SK-N-SH treated with all-trans-retinoic acid at 6 μM for 48 hours (cell line): ENCODE results near the gene EXOSC10.
"Not testable (repeated sequence)": the region's sequence is repeated elsewhere in the genome, so short reads cannot be mapped to it uniquely, and the experiment has no call there.

Experiments used
- ATAC-seq: fragments of 200-7000 bp; cut with Tn5 transposase; 3 replicates; pipeline ENCODE4 v1.9.1; 2020; ENCODE audit warnings: mild to moderate bottlenecking, moderate library complexity
- ARNTL ChIP-seq: fragments of 450-650 bp; formaldehyde crosslinking; IDR thresholded peaks from 2 replicates; pipeline ENCODE4 v1.5.0; 2020; ENCODE audit warnings: low read depth, mild to moderate bottlenecking, moderate library complexity, borderline replicate concordance
- BACH2 ChIP-seq: fragments of 250-450 bp; sonication (Bioruptor Pico); IDR thresholded peaks from 2 replicates; pipeline ENCODE4 v1.9.0; 2021; ENCODE audit warnings: mild to moderate bottlenecking, borderline replicate concordance
- GLIS3 ChIP-seq: fragments of 250-450 bp; sonication (Bioruptor Pico); IDR thresholded peaks from 2 replicates; pipeline ENCODE4 v1.5.0; 2020; ENCODE audit warnings: mild to moderate bottlenecking, moderate library complexity
- OSR1 ChIP-seq: fragments of 250-450 bp; sonication (Bioruptor Pico); IDR thresholded peaks from 2 replicates; pipeline ENCODE4 v1.8.0; 2022; ENCODE audit warnings: moderate library complexity, mild to moderate bottlenecking, inconsistent platforms
- PPARA ChIP-seq: fragments of 250-450 bp; sonication (Bioruptor Pico); IDR thresholded peaks from 2 replicates; pipeline ENCODE4 v1.5.0; 2020; ENCODE audit warnings: mild to moderate bottlenecking, borderline replicate concordance
- RARB ChIP-seq: fragments of 250-450 bp; sonication (Bioruptor Pico); IDR thresholded peaks from 2 replicates; pipeline ENCODE4 v1.8.0; 2021; ENCODE audit warnings: mild to moderate bottlenecking, moderate library complexity
- SNAI2 ChIP-seq: fragments of 250-450 bp; sonication (Bioruptor Pico); IDR thresholded peaks from 2 replicates; pipeline ENCODE4 v1.5.0; 2020; ENCODE audit warnings: mild to moderate bottlenecking, moderate library complexity
- TCF4 ChIP-seq: fragments of 250-450 bp; sonication (Bioruptor Pico); IDR thresholded peaks from 2 replicates; pipeline ENCODE4 v1.8.0; 2021; ENCODE audit warnings: mild to moderate bottlenecking, moderate library complexity, borderline replicate concordance
- TOX ChIP-seq: fragments of 250-450 bp; sonication (Bioruptor Pico); IDR thresholded peaks from 2 replicates; pipeline ENCODE4 v1.8.0; 2021; ENCODE audit warnings: mild to moderate bottlenecking, moderate library complexity, borderline replicate concordance
- ZFP3 ChIP-seq: fragments of 250-450 bp; sonication (Bioruptor Pico); IDR thresholded peaks from 2 replicates; pipeline ENCODE4 v1.5.0; 2020; ENCODE audit warnings: mild to moderate bottlenecking, moderate library complexity
- ZFP30 ChIP-seq: fragments of 450-650 bp; formaldehyde crosslinking; IDR thresholded peaks from 2 replicates; pipeline ENCODE4 v1.5.0; 2022; ENCODE audit warnings: mild to moderate bottlenecking, moderate library complexity
- ZNF565 ChIP-seq: fragments of 450-650 bp; formaldehyde crosslinking; conservative IDR thresholded peaks from 2 replicates; pipeline ENCODE4 v1.5.0; 2020; ENCODE audit warnings: low read depth, mild to moderate bottlenecking, moderate library complexity
- ZNF70 ChIP-seq: fragments of 450-650 bp; formaldehyde crosslinking; IDR thresholded peaks from 2 replicates; pipeline ENCODE4 v1.5.0; 2020; ENCODE audit warnings: mild to moderate bottlenecking, moderate library complexity
- ZNF8 ChIP-seq: fragments of 450-650 bp; formaldehyde crosslinking; IDR thresholded peaks from 2 replicates; pipeline ENCODE4 v1.5.0; 2020; ENCODE audit warnings: mild to moderate bottlenecking, moderate library complexity
- TF ChIP-seq, protein P1 (sequence below): fragments of 250-450 bp; sonication (Bioruptor Pico); IDR thresholded peaks from 2 replicates; pipeline ENCODE4 v1.5.1; 2021; ENCODE audit warnings: mild to moderate bottlenecking, moderate library complexity
- TF ChIP-seq, protein P2 (sequence below): fragments of 250-450 bp; sonication (Bioruptor Pico); IDR thresholded peaks from 2 replicates; pipeline ENCODE4 v1.8.0; 2020; ENCODE audit warnings: mild to moderate bottlenecking, moderate library complexity, borderline replicate concordance
- TF ChIP-seq, protein P3 (sequence below): fragments of 250-450 bp; sonication (Bioruptor Pico); IDR thresholded peaks from 2 replicates; pipeline ENCODE4 v1.8.0; 2021; ENCODE audit warnings: low read depth, mild to moderate bottlenecking, moderate library complexity, borderline replicate concordance
- TF ChIP-seq, protein P4 (sequence below): fragments of 250-450 bp; sonication (Bioruptor Pico); IDR thresholded peaks from 2 replicates; pipeline ENCODE4 v1.5.1; 2020; ENCODE audit warnings: low read depth, mild to moderate bottlenecking, moderate library complexity

Gene EXOSC10

DNA sequence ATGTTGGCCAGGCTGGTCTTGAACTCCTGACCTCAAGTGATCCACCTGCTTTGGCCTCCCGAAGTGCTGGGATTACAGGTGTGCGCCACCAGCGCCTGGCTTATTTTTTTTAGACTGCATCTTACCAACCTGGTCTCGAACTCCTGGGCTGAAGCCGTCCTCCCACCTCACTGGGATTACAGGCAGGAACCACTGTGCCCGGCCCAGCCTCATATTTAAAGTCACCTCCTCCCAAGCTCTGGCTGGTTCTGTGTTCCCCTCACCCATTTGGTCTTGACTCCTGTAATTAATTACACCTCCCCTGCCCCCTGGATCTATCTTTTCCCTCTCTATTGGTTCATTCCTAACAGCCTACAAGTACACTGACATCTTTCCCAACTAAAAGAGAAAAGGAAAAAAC, 1.7 kb upstream of the EXOSC10 start:
- ATAC-seq, result no peak
- TF ChIP-seq, protein P1, sequence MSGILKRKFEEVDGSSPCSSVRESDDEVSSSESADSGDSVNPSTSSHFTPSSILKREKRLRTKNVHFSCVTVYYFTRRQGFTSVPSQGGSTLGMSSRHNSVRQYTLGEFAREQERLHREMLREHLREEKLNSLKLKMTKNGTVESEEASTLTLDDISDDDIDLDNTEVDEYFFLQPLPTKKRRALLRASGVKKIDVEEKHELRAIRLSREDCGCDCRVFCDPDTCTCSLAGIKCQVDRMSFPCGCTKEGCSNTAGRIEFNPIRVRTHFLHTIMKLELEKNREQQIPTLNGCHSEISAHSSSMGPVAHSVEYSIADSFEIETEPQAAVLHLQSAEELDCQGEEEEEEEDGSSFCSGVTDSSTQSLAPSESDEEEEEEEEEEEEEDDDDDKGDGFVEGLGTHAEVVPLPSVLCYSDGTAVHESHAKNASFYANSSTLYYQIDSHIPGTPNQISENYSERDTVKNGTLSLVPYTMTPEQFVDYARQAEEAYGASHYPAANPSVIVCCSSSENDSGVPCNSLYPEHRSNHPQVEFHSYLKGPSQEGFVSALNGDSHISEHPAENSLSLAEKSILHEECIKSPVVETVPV, result no peak
- TF ChIP-seq, protein P2, sequence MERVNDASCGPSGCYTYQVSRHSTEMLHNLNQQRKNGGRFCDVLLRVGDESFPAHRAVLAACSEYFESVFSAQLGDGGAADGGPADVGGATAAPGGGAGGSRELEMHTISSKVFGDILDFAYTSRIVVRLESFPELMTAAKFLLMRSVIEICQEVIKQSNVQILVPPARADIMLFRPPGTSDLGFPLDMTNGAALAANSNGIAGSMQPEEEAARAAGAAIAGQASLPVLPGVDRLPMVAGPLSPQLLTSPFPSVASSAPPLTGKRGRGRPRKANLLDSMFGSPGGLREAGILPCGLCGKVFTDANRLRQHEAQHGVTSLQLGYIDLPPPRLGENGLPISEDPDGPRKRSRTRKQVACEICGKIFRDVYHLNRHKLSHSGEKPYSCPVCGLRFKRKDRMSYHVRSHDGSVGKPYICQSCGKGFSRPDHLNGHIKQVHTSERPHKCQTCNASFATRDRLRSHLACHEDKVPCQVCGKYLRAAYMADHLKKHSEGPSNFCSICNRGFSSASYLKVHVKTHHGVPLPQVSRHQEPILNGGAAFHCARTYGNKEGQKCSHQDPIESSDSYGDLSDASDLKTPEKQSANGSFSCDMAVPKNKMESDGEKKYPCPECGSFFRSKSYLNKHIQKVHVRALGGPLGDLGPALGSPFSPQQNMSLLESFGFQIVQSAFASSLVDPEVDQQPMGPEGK, result no peak
- no peak for TF ChIP-seq OSR1
- no peak for TF ChIP-seq ZNF70 (CRISPR knock-in tag)
- TF ChIP-seq ZFP3 (CRISPR knock-in tag), result no peak
- no peak for TF ChIP-seq ZNF565 (CRISPR knock-in tag)
- TF ChIP-seq ARNTL, result no peak
- no peak for TF ChIP-seq GLIS3 (CRISPR knock-in tag)
- no peak for TF ChIP-seq BACH2
- TF ChIP-seq ZFP30 (CRISPR knock-in tag), result no peak
- TF ChIP-seq, all 23 proteins: peak for 0

DNA sequence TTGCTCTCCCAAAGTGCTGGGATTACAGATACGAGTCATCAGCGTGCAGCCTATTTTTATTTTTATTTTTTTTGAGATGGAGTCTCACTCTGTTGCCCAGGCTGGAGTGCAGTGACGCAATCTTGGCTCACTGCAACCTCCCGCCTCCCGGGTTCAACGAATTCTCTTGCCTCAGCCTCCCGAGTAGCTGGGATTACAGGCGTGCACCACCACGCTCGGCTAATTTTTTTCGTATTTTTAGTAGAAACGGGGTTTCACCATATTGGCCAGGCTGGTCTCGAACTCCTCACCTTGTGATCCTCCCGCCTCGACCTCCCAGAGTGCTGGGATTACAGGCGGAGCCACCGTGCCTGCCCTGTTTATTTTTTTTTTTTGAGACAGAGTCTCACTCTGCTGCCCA, 1.1 kb upstream of the EXOSC10 start:
- not testable (repeated sequence) for ATAC-seq

DNA sequence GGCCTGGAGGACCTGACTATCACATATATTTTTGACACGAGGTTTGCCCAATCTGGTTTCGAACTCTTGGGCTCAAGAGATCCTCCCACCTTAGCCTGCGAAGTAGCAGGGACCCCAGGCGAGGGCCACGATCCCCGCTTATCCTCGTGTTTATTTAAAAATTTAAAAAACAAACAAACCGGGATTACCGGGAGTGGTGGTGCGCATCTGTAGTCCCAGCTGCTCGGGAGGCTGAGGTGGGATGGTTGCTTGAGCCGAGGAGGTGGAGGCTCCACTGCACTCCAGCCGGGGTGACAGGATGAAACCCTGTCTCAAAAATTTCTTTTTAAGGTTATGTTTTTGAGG, 452 bp upstream of the EXOSC10 start:
- TF ChIP-seq SNAI2 (no peak), ZNF8 (no peak), RARB (CRISPR knock-in tag) (no peak), GLIS3 (CRISPR knock-in tag) (no peak), PPARA (CRISPR knock-in tag) (no peak), BACH2 (no peak), ARNTL (no peak), TCF4 (CRISPR knock-in tag) (no peak)
- TF ChIP-seq, protein P2, result no peak
- TF ChIP-seq, protein P1, result no peak
- no peak for ATAC-seq

DNA sequence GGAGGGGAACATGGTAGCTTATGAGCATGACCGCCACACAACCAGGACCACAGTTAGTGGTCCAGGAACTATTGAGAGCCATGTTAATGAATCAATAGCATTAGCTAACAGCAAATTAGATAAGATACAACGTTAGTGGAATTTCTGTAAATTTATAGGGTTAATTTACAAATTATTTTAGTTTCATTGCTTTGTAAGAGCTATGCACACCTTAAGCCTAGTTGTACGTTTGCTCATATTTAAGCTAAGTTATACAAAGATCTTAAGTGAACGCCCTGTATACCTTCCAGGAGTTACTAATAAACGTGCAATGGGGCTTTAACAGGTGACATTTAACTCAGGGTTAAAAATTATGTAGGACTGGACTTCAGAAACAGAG, 749 bp downstream of the EXOSC10 start:
- TF ChIP-seq, protein P3, sequence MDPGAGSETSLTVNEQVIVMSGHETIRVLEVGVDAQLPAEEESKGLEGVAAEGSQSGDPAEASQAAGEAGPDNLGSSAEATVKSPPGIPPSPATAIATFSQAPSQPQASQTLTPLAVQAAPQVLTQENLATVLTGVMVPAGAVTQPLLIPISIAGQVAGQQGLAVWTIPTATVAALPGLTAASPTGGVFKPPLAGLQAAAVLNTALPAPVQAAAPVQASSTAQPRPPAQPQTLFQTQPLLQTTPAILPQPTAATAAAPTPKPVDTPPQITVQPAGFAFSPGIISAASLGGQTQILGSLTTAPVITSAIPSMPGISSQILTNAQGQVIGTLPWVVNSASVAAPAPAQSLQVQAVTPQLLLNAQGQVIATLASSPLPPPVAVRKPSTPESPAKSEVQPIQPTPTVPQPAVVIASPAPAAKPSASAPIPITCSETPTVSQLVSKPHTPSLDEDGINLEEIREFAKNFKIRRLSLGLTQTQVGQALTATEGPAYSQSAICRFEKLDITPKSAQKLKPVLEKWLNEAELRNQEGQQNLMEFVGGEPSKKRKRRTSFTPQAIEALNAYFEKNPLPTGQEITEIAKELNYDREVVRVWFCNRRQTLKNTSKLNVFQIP (CRISPR knock-in tag), result no peak
- TF ChIP-seq, protein P4, sequence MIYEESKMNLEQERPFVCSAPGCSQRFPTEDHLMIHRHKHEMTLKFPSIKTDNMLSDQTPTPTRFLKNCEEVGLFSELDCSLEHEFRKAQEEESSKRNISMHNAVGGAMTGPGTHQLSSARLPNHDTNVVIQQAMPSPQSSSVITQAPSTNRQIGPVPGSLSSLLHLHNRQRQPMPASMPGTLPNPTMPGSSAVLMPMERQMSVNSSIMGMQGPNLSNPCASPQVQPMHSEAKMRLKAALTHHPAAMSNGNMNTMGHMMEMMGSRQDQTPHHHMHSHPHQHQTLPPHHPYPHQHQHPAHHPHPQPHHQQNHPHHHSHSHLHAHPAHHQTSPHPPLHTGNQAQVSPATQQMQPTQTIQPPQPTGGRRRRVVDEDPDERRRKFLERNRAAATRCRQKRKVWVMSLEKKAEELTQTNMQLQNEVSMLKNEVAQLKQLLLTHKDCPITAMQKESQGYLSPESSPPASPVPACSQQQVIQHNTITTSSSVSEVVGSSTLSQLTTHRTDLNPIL, result no peak
- no peak for TF ChIP-seq BACH2
- no peak for TF ChIP-seq SNAI2
- TF ChIP-seq ZNF565 (CRISPR knock-in tag), result no peak
- no peak for TF ChIP-seq PPARA (CRISPR knock-in tag)
- no peak for TF ChIP-seq TOX (CRISPR knock-in tag)
- TF ChIP-seq ZNF70 (CRISPR knock-in tag), result no peak
- no peak for TF ChIP-seq ZFP3 (CRISPR knock-in tag)
- TF ChIP-seq ARNTL, result no peak
- no peak for ATAC-seq

DNA sequence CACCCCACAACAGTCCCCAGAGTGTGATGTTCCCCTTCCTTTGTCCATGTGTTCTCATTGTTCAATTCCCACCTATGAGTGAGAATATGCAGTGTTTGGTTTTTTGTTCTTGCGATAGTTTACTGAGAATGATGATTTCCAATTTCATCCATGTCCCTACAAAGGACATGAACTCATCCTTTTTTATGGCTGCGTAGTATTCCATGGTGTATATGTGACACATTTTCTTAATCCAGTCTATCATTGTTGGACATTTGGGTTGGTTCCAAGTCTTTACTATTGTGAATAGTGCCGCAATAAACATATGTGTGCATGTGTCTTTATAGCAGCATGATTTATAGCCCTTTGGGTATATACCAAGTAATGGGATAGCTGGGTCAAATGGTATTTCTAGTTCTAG, 15.9 kb downstream of the EXOSC10 start:
- not testable (repeated sequence) for ATAC-seq
